Effector memory CD4-positive, alpha-beta T cell (primary cell): ENCODE measurements around the gene NTMT1.

Experiments
- DNase-seq, 3 donors: peaks; one replicate each; pipeline ENCODE4 v3.0.0-alpha.2; 2020
- H3K27ac ChIP-seq: 2 replicates; pipeline ENCODE4 v1.7.0; 2013; ENCODE audit warnings: mild to moderate bottlenecking, low read length, moderate library complexity; ENCODE audit not compliant: insufficient read depth, poor library complexity, severe bottlenecking
- H3K27me3 ChIP-seq: replicated peaks from 2 replicates; pipeline ENCODE4 v1.7.0; 2013; ENCODE audit warnings: mild to moderate bottlenecking, low read length; ENCODE audit not compliant: insufficient read depth, control insufficient read depth, poor library complexity, severe bottlenecking
- H3K36me3 ChIP-seq: 2 replicates; pipeline ENCODE4 v1.7.0; 2013; ENCODE audit warnings: mild to moderate bottlenecking, low read length, moderate library complexity; ENCODE audit not compliant: control insufficient read depth, insufficient read depth
- H3K4me1 ChIP-seq: 2 replicates; pipeline ENCODE4 v1.7.0; 2013; ENCODE audit warnings: low read length, mild to moderate bottlenecking; ENCODE audit not compliant: control insufficient read depth, insufficient read depth, poor library complexity, severe bottlenecking
- H3K4me3 ChIP-seq: 2 replicates; pipeline ENCODE4 v1.7.0; 2013; ENCODE audit warnings: low read length, low read depth, mild to moderate bottlenecking; ENCODE audit not compliant: insufficient read depth, poor library complexity, severe bottlenecking
- H3K9me3 ChIP-seq: 2 replicates; pipeline ENCODE4 v1.7.0; 2013; ENCODE audit warnings: mild to moderate bottlenecking, low read length, moderate library complexity; ENCODE audit not compliant: control insufficient read depth

Gene NTMT1

GRCh38 chr9:129644365-129644764, 18.4 kb downstream of the NTMT1 start:
- Histone ChIP-seq H3K4me1 (peaks cover 17% of the 10 kb centered on the region), H3K27ac (no peak overlapping the region), H3K9me3 (no peaks in the 10 kb centered on the region), H3K36me3 (peaks cover 3% of the 10 kb centered on the region), H3K27me3 (no peaks in the 10 kb centered on the region), H3K4me3 (no peak overlapping the region)
- DNase-seq, result no peak

- Histone ChIP-seq H3K4me1 (peaks cover 16% of the 10 kb centered on the region), H3K27ac (no peak overlapping the region), H3K27me3 (no peaks in the 10 kb centered on the region), H3K9me3 (no peaks in the 10 kb centered on the region), H3K4me3 (no peak overlapping the region), H3K36me3 (no peaks in the 10 kb centered on the region)
- no peak for DNase-seq
These were observed 18.9 kb downstream of the NTMT1 start for GRCh38 chr9:129644902-129645301.

- Histone ChIP-seq H3K4me1 (peaks cover 2% of the 10 kb centered on the region), H3K9me3 (no peaks in the 10 kb centered on the region), H3K4me3 (no peak overlapping the region), H3K27me3 (no peaks in the 10 kb centered on the region), H3K27ac (no peak overlapping the region), H3K36me3 (no peaks in the 10 kb centered on the region)
- no peak for DNase-seq
These were observed 20.3 kb downstream of the NTMT1 start for GRCh38 chr9:129646252-129646651.

GRCh38 chr9:129646654-129647053, 20.7 kb downstream of the NTMT1 start:
- DNase-seq, result no peak
- H3K27ac ChIP-seq, result no peak overlapping the region
- no peaks in the 10 kb centered on the region for H3K9me3 ChIP-seq
- no peaks in the 10 kb centered on the region for H3K36me3 ChIP-seq
- no peaks in the 10 kb centered on the region for H3K27me3 ChIP-seq
- no peak overlapping the region for H3K4me3 ChIP-seq
- no peaks in the 10 kb centered on the region for H3K4me1 ChIP-seq

GRCh38 chr9:129647635-129648034, 21.7 kb downstream of the NTMT1 start:
- H3K36me3 ChIP-seq, result no peaks in the 10 kb centered on the region
- H3K4me3 ChIP-seq, result no peak overlapping the region
- H3K9me3 ChIP-seq, result no peaks in the 10 kb centered on the region
- H3K27ac ChIP-seq, result no peak overlapping the region
- no peaks in the 10 kb centered on the region for H3K4me1 ChIP-seq
- H3K27me3 ChIP-seq, result no peaks in the 10 kb centered on the region
- DNase-seq, result no peak

- no peak for DNase-seq
- no peaks in the 10 kb centered on the region for H3K9me3 ChIP-seq
- no peaks in the 10 kb centered on the region for H3K27me3 ChIP-seq
- no peak overlapping the region for H3K27ac ChIP-seq
- no peak overlapping the region for H3K4me3 ChIP-seq
- H3K4me1 ChIP-seq, result no peaks in the 10 kb centered on the region
- H3K36me3 ChIP-seq, result no peaks in the 10 kb centered on the region
These were observed 22.3 kb downstream of the NTMT1 start for GRCh38 chr9:129648092-129648763.

GRCh38 chr9:129648764-129649115, 22.8 kb downstream of the NTMT1 start:
- DNase-seq, result no peak

GRCh38 chr9:129649726-129650679, 24.0 kb downstream of the NTMT1 start:
- Histone ChIP-seq H3K27me3 (no peaks in the 10 kb centered on the region), H3K4me3 (no peak overlapping the region), H3K4me1 (no peaks in the 10 kb centered on the region), H3K36me3 (no peaks in the 10 kb centered on the region), H3K9me3 (no peaks in the 10 kb centered on the region), H3K27ac (no peak overlapping the region)
- DNase-seq, result no peak

More at GRCh38 chr9:129648764-129649115, 22.8 kb downstream of the NTMT1 start:
- H3K27me3 ChIP-seq, result no peaks in the 10 kb centered on the region
- no peaks in the 10 kb centered on the region for H3K9me3 ChIP-seq
- H3K4me1 ChIP-seq, result no peaks in the 10 kb centered on the region
- no peak overlapping the region for H3K27ac ChIP-seq
- H3K36me3 ChIP-seq, result no peaks in the 10 kb centered on the region
- H3K4me3 ChIP-seq, result no peak overlapping the region

- Histone ChIP-seq H3K9me3 (no peaks in the 10 kb centered on the region), H3K27ac (no peak overlapping the region), H3K36me3 (no peaks in the 10 kb centered on the region)
These were observed 24.8 kb downstream of the NTMT1 start for GRCh38 chr9:129650680-129651235.

More at GRCh38 chr9:129650680-129651235, 24.8 kb downstream of the NTMT1 start:
- Histone ChIP-seq H3K27me3 (no peaks in the 10 kb centered on the region), H3K4me1 (no peaks in the 10 kb centered on the region), H3K4me3 (no peak overlapping the region)
- no peak for DNase-seq
